Hematopoietic multipotent progenitor cell treated with erythropoietin and hydrocortisone succinate and interleukin-3 and kit ligand, for 15 days (in vitro differentiated cells): Measurements from ENCODE around the gene MTO1.
"Not testable (repeated sequence)": the region's sequence is repeated elsewhere in the genome, so short reads cannot be mapped to it uniquely, and the experiment has no call there.

Experiments
- DNase-seq: peaks from one replicate; pipeline ENCODE4 v3.0.0-alpha.2; 2015; ENCODE audit warnings: low spot score

MTO1 gene, protein sequence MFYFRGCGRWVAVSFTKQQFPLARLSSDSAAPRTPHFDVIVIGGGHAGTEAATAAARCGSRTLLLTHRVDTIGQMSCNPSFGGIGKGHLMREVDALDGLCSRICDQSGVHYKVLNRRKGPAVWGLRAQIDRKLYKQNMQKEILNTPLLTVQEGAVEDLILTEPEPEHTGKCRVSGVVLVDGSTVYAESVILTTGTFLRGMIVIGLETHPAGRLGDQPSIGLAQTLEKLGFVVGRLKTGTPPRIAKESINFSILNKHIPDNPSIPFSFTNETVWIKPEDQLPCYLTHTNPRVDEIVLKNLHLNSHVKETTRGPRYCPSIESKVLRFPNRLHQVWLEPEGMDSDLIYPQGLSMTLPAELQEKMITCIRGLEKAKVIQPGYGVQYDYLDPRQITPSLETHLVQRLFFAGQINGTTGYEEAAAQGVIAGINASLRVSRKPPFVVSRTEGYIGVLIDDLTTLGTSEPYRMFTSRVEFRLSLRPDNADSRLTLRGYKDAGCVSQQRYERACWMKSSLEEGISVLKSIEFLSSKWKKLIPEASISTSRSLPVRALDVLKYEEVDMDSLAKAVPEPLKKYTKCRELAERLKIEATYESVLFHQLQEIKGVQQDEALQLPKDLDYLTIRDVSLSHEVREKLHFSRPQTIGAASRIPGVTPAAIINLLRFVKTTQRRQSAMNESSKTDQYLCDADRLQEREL

DNA sequence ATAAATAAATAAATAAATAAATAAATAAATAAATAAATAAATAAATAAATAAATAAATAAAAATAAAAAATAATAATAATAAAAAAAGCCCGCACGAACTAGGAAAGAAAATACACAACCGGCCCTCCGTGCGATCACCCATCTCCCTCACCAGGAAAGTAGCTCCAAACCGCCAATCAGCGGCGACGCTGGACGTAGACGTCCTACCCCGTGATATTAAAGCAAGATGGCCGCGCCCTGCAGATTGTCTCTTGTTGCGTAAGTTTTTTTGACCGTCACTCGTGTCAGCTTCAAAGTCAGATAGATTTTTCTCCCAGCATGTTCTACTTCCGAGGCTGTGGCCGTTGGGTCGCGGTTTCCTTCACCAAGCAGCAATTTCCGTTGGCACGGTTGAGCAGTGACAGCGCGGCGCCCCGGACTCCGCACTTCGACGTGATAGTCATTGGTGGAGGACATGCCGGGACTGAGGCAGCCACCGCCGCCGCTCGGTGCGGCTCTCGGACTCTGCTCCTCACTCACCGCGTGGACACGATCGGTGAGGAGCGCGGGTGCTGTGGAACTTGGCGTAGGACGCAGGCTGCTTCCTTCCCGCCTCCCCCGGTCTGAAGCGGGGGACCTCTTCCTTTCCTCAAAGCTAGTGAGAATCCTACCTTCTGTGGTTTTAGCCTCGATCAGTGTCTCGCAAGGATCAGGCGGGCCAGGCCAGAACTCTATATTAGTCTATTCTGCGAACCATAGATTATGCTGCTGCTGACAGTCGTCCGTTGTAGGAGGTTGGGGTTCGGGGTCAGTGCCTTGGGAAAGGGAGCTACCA lies at the start of gene MTO1:
Gene MTO1 (plus strand): TSS at position 201 of the 814 bp plus-strand sequence. CDS start 118 bp downstream, at position 319.
- peak; percentile 90 for DNase-seq

- DNase-seq = no peak
Observed at GRCh38 chr6:73413102-73413501, 48.4 kb upstream of the MTO1 start.

GRCh38 chr6:73418081-73418741 lies 43.3 kb upstream of the MTO1 start:
- DNase-seq = no peak

DNA sequence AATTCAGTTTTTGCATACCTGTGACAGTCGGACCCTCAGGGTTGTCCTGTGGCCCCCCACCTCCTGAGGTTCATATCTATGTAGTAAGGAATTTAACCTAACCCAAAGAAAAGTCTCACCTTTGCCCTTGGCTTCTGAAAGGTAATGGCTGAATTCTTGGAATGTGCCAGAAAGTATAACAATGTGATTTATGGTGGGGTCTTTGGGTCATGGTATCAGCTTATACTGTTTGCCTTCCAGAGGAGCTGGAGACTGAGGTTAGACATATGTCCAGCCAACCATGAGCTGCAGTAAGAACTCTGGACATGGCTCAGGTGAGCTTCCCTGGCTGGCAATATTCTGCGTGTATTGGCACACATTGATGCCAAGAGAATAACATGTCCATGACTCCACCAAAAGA lies 40.0 kb upstream of the MTO1 start:
- no peak for DNase-seq

- DNase-seq = no peak
Observed at GRCh38 chr6:73435236-73435635, 26.3 kb upstream of the MTO1 start.

- DNase-seq = no peak
Observed at GRCh38 chr6:73443555-73443954, 18.0 kb upstream of the MTO1 start.

DNA sequence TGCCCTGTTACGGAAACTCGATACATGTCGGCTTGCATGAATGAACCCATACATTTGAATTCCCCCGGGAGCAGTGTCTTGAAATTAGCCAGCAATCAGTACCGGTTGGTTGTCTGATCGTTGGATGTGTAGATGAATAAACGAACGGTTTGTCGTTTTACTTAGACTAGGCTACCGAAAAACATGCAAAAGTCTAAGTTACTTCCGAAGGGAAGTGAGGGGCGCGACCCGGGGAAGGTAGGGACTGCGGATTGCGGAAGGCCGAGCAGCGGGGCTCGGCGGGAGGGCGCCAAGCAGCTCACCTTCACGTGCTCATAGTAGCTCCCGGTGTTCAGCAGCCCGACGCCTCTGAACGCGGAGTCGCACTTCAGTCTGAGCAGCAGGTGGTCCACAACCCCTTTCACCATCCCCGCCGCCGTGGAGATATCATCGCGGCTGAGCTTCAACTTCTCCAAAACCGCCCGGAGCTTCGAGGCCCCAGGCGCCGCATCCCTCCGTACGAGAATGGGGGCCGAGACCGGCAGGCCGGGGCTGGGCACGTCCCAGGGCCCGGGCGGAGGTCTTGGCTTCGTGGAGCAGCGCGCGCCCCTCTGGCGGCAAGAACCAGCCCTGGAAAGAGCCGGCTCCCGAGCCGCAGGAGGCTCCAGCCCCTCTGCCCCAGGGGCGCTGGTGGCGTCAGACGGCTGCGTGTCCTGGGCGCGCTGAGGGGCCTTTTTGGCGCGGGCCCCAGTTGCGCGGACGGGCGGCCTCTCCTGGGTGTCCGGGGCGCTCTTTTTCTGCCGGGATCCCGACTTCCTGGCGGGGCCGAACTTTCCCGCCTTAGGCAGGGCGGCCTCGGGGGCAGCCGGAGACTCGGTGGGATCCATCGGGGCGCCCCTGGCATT lies 10.1 kb upstream of the MTO1 start:
- DNase-seq = peak; percentile 23

- DNase-seq = peak; percentile 53
Observed at GRCh38 chr6:73452107-73452461, 9.5 kb upstream of the MTO1 start, which contains the start of gene CGAS. TSS of gene CGAS (minus strand) at chr6:73452297. CDS start at chr6:73452181, 116 bp downstream.

- no peak for DNase-seq
Observed at GRCh38 chr6:73455865-73456629, 5.5 kb upstream of the MTO1 start.

DNA sequence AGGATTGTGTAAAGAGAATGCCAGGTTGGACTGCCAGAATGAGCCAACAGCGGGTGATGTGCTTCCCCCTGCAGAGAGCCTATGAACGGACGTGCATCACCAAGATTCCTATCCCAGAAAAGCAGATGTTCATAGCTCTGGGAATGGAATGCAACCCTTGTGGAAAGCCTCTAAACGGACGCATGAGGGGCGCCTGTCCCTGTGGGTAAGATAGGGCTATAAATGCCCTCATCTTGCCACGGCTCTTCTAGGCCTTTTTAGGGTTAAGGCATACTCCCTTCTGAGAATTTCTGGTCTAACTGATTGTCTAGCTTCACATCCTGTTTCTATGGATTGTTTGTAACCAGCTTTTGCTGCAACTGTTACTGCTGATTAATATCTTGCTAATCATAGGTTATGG lies 2.1 kb upstream of the MTO1 start:
- DNase-seq = not testable (repeated sequence)

DNA sequence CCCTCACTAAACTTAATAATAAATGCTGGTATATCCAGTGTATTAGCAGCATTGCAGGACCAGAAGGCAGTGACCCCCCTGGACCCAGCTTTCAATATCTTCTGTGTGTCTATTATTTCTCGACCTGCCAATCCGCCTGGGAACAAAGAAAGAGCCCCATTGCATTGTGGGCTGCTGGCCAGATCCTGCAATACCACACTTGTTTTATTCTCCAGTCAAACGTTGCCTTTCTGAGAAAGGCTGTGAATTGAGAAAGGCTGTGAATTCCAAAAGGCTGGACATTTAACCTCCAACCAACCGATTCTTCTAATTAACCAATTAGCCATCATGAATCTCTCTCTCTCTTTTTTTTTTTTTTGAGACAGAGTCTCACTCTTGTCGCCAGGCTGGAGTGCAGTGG lies 1.5 kb upstream of the MTO1 start:
- DNase-seq = no peak

DNA sequence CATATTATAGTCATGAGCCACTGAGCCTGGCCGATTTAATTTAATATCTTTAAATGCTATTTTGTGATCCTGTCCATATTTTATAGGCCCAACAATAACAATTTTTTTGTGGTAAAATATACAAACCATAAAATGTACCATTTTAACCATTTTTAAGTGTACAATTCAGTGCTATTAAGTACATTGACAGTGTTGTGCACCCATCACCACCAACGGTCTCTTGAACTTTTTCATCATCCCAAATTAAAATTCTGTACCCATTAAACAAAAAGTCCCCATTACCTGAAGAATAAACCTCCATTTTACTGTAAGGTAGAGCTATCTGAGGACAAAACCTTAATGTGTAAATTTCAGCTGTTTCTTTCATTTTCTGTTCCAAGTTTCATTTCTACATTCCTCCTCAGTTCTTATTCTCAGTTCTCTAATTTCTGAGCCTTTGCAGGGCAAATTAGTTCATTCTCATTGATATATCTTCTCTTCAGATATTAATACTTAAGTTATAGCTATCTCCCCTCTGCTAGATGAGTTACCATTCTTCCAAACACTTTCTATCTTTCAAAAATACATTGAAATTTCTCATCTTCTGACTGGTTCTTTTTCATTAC lies 10.3 kb downstream of the MTO1 start:
- DNase-seq = no peak

GRCh38 chr6:73476723-73477122 lies 15.2 kb downstream of the MTO1 start:
- no peak for DNase-seq

DNA sequence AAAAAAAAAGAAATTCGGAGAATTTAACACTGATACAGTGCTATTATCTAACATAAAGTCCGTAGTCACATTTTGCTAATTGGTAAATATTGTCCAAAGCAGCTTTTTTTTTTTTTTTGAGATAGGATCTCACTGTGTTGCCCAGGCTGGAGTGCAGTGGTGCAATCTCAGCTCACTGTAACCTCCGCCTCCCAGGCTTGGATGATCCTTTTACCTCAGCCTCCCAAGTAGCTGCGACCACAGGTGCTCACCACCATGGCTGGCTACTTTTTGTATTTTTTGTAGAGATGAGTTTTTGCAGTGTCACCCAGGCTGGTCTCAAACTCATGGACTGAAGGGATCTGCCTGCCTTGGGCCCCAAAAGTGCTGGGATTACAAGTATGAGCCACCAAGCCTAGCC lies 15.9 kb downstream of the MTO1 start:
- DNase-seq = no peak

DNA sequence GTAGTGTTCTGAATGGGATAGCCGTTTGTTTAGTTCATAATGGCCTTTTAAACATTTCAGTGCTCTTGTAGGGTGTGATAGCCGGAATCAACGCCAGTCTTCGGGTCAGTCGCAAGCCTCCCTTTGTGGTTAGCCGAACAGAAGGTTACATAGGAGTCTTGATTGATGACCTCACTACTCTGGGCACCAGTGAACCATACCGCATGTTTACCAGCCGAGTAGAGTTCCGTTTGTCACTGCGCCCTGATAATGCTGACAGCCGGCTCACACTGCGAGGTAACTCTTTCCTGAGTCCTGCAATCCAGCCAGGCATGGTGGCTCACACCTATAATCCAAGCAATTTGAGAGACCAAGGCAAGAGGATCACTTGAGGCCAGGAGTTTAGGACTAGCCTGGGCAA lies 20.4 kb downstream of the MTO1 start:
- no peak for DNase-seq

DNA sequence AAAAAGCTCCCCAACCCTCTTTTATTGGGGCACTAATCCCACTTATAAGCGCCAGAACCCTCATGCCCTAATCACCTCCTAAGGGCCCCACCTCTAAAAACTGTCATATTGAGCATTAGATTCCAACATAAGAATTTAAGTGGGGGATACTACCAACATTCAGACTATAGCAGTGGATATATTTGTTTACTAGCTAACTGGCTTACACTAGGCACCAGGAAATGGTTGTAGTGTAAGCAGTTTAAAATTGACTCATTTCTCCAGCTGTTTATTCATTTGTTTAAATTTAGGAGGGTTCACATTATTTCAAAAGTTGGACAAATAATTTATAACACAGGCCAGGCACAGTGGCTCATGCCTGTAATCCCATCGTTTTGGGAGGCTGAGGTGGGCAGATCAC lies 22.9 kb downstream of the MTO1 start:
- DNase-seq = no peak

DNA sequence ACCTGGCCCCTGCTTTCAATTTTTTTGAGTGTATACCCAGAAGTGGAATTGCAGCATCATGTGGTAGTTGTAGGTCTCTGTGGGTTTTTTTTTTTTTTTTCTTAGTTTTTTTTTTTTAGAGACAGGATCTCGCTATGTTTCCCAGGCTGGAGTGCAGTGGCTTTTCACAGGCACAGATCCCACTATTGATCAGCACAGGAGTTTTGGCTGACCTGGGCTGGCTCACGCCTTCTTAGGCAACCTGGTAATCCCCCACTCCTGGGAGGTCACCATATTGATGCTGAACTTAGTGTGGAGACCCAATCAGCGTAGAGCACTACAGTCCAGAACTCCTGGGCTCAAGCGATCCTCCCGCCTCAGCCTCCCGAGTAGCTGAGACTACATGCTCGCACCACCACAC lies 25.9 kb downstream of the MTO1 start:
- no peak for DNase-seq

GRCh38 chr6:73491377-73491776 lies 29.8 kb downstream of the MTO1 start:
- DNase-seq = no peak

DNA sequence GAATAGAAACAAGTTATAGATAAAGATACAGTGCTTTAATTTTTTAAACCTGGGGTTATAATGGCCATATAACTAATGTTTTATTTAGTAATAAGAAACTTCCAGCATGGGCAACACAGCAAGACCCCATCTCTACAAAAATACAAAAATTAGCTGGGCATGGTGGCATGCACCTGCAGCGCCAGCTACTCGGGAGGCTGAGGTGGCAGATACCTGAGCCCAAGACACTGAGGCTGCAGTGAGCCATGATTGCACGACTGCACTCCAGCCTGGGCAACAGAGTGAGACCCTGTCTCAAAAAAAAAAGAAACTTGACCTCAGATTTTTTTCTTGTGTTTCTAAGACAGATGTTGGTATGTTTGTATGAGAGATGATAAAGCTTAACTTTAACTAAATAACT lies 36.4 kb downstream of the MTO1 start:
- no peak for DNase-seq
